GM18502 (cell line): ENCODE results near the gene TMEFF2.

Experiments
- ATAC-seq: cut with Tn5 transposase; IDR thresholded peaks from one replicate; pipeline ENCODE4 v1.9.1; 2021; ENCODE audit warnings: mild to moderate bottlenecking; ENCODE audit not compliant: unreplicated experiment, poor library complexity

The TMEFF2 gene

GRCh38 chr2:191917430-191917881, 277.3 kb downstream of the TMEFF2 start:
- ATAC-seq = no peak

- no peak for ATAC-seq
Measured at GRCh38 chr2:191916826-191917225, 277.9 kb downstream of the TMEFF2 start.

GRCh38 chr2:191915750-191916149, 279.0 kb downstream of the TMEFF2 start:
- ATAC-seq = no peak

GRCh38 chr2:191913796-191914195, 280.9 kb downstream of the TMEFF2 start:
- no peak for ATAC-seq

- ATAC-seq = no peak
Measured at GRCh38 chr2:191912764-191913163, 282.0 kb downstream of the TMEFF2 start.

- ATAC-seq = no peak
Measured at GRCh38 chr2:191910518-191910917, 284.2 kb downstream of the TMEFF2 start.

- no peak for ATAC-seq
Measured at GRCh38 chr2:191908874-191909273, 285.9 kb downstream of the TMEFF2 start.

GRCh38 chr2:191907545-191907944, 287.2 kb downstream of the TMEFF2 start:
- no peak for ATAC-seq

GRCh38 chr2:191907091-191907490, 287.6 kb downstream of the TMEFF2 start:
- no peak for ATAC-seq

GRCh38 chr2:191905336-191905735, 289.4 kb downstream of the TMEFF2 start:
- no peak for ATAC-seq

- ATAC-seq = no peak
Measured at GRCh38 chr2:191901031-191901430, 293.7 kb downstream of the TMEFF2 start.

GRCh38 chr2:191899410-191899809, 295.3 kb downstream of the TMEFF2 start:
- ATAC-seq = no peak
